Uterus (tissue), 4 donors: ENCODE data around the gene EEFSEC. TPM values are rescaled to one million over a fixed set of nuclear protein-coding genes. Genes with fewer than 3 reads are reported as not detected.

Experiments used
- DNase-seq, 2 donors: peaks; one replicate each; pipeline ENCODE4 v3.0.0-alpha.2; 2019 to 2020
- H3K27ac ChIP-seq, 2 donors: fragments of 200-600 bp; sonication (generic); 1 replicate in 1 of 2; 2 replicates in 1 of 2; pipeline ENCODE4 v1.5.1; 2016 to 2018
- H3K27me3 ChIP-seq, 2 donors: fragments of 200-600 bp; sonication (generic); one replicate each; pipeline ENCODE4 v1.5.1; 2018 to 2019; ENCODE audit warnings: control low read depth in 1 of 2
- H3K36me3 ChIP-seq, 2 donors: fragments of 200-600 bp; sonication (generic); one replicate each; pipeline ENCODE4 v1.5.1; 2019; ENCODE audit warnings: control low read depth in 1 of 2
- H3K4me1 ChIP-seq, 2 donors: fragments of 200-600 bp; sonication (generic); one replicate each; pipeline ENCODE4 v1.5.1; 2018 to 2019; ENCODE audit warnings: control low read depth in 1 of 2
- H3K4me3 ChIP-seq, 2 donors: fragments of 200-600 bp; sonication (generic); 1 replicate in 1 of 2; 2 replicates in 1 of 2; pipeline ENCODE4 v1.5.1; 2018 to 2019; ENCODE audit warnings: mild to moderate bottlenecking in 1 of 2
- H3K9me3 ChIP-seq, 2 donors: fragments of 200-600 bp; sonication (generic); one replicate each; pipeline ENCODE4 v1.5.1; 2019; ENCODE audit warnings: control low read depth in 1 of 2
- POLR2A ChIP-seq, 2 donors: fragments of 450-650 bp; IDR thresholded peaks; one replicate each; pipeline ENCODE4 v1.6.1; 2016; ENCODE audit warnings: antibody characterized with exemption in 2 of 2, mild to moderate bottlenecking in 1 of 2, moderate library complexity in 1 of 2
- intact Hi-C: fragments of 100-400 bp; cut with DNase I; formaldehyde crosslinking; loops from one replicate; pipeline ENCODE4 v1.15.1; 2023; ENCODE audit warnings: low total_unique reads
- total RNA-seq, 4 donors: library from RNA; depleted of rRNA in 3 of 4; stranded (reverse); fragments of >200 nt in 3 of 4; gene quantifications; one replicate each; pipeline versions ENCODE4 v1.1.0 to v1.2.4, GENCODE V29; 2014 to 2023
- TF ChIP-seq, protein P1 (sequence below), 4 experiments: fragments of 200-600 bp in 2 of 4; fragments of 450-650 bp in 2 of 4; sonication (generic) in 2 of 4; IDR thresholded peaks; one replicate each; pipeline ENCODE4 v1.5.1; 2016 to 2019; ENCODE audit warnings: antibody characterized with exemption in 4 of 4, mild to moderate bottlenecking in 2 of 4, moderate library complexity in 1 of 4
- donor health status: DM: yes; HTN: yes; CAD: no.

Gene EEFSEC
- total RNA-seq, 4 donors from 2014 or later = 2.9 to 20.0 (median 12.5) TPM

DNA sequence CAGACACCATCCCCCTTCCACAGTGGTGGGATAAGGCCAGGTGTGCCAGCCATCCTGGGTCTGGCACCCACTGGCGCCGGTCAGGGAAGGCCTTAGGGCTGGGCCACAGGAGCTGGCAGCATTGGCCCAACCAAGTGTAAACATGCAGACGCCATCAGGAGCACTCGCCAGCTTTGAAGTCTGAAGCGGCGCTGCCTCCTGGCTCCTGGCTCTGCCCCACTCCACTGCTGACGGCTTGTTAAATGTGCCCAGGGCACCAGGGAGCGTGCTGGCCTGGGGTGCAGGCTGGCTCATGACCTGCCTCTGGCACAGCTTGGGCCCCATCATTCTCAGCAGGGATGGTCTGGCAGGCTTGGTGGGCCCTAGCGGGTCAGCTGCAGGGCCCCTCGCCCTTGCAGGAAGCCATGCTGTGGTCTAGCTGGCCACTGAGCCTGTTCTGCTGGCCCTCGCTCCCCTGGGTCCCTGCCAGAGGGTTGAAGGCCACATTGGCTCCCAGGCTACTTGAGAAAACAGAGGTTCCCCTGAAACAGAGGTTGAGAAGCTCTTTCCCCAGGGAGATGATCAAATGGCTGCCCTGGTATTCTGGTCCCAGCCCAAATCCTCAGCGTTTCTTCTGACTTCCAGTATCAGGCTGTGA, 196.8 kb downstream of the EEFSEC start:
- Histone ChIP-seq H3K4me1 (peaks cover 0 to 5% of the 10 kb centered on the region in 2 donors), H3K4me3 (no peak overlapping the region), H3K36me3 (no peaks in the 10 kb centered on the region), H3K27me3 (no peaks in the 10 kb centered on the region), H3K9me3 (no peaks in the 10 kb centered on the region), H3K27ac (no peak overlapping the region)
- TF ChIP-seq POLR2A (IDR thresholded peaks at IDR 0.05) = no peak
- no peak for DNase-seq
- intact Hi-C loops = no loop called here

DNA sequence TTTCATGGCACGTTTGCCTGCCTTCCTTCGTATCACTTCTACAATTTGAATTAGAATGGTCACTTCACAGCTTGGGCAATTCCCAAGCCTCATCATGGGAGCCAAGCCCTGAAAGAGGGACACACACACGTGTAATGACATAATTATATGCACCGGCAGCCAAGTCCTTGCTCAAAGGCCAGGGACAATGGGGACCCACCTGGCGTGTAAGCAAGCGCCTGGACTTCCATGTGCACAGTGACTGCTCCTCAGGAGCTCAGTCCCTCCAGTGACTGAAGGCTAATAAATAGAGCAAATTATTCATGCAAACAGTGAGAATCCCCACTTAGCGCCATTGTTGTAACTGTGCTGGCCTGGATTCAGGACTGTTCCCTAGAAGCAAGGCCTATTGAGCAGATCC, 198.3 kb downstream of the EEFSEC start:
- intact Hi-C loops = no loop called here
- Histone ChIP-seq H3K27ac (no peak overlapping the region), H3K9me3 (no peaks in the 10 kb centered on the region), H3K36me3 (no peaks in the 10 kb centered on the region), H3K4me3 (no peak overlapping the region), H3K4me1 (peaks cover 0 to 7% of the 10 kb centered on the region in 2 donors), H3K27me3 (no peaks in the 10 kb centered on the region)
- TF ChIP-seq, protein P1, sequence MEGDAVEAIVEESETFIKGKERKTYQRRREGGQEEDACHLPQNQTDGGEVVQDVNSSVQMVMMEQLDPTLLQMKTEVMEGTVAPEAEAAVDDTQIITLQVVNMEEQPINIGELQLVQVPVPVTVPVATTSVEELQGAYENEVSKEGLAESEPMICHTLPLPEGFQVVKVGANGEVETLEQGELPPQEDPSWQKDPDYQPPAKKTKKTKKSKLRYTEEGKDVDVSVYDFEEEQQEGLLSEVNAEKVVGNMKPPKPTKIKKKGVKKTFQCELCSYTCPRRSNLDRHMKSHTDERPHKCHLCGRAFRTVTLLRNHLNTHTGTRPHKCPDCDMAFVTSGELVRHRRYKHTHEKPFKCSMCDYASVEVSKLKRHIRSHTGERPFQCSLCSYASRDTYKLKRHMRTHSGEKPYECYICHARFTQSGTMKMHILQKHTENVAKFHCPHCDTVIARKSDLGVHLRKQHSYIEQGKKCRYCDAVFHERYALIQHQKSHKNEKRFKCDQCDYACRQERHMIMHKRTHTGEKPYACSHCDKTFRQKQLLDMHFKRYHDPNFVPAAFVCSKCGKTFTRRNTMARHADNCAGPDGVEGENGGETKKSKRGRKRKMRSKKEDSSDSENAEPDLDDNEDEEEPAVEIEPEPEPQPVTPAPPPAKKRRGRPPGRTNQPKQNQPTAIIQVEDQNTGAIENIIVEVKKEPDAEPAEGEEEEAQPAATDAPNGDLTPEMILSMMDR (IDR thresholded peaks at IDR 0.05) = no peak
- no peak for TF ChIP-seq POLR2A (IDR thresholded peaks at IDR 0.05)
- no peak for DNase-seq

DNA sequence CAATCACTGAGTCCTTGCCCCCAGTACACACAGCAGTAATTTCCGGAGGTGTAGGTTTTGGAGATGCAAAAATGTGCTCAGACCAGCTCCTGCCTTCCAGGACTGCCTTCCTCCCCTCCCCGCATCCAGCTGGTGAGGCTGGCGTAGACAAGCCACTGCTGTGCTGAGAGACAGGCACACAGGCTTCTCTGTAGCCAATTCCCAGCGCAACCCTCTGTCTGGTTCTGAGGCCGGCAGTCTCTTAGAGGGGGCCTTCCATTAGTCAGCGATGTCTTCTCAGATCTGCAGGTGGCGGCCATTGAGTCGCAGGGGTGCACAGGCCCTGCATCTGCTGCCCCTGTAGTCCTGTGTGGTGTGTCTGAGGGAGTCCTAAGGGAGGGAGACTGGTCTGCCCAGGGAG, 199.0 kb downstream of the EEFSEC start:
- Histone ChIP-seq H3K4me3 (no peak overlapping the region), H3K36me3 (no peaks in the 10 kb centered on the region), H3K9me3 (no peaks in the 10 kb centered on the region), H3K4me1 (peaks cover 0 to 7% of the 10 kb centered on the region in 2 donors), H3K27ac (no peak overlapping the region), H3K27me3 (no peaks in the 10 kb centered on the region)
- intact Hi-C loops = no loop called here
- TF ChIP-seq, protein P1 (IDR thresholded peaks at IDR 0.05) = no peak
- DNase-seq = no peak

DNA sequence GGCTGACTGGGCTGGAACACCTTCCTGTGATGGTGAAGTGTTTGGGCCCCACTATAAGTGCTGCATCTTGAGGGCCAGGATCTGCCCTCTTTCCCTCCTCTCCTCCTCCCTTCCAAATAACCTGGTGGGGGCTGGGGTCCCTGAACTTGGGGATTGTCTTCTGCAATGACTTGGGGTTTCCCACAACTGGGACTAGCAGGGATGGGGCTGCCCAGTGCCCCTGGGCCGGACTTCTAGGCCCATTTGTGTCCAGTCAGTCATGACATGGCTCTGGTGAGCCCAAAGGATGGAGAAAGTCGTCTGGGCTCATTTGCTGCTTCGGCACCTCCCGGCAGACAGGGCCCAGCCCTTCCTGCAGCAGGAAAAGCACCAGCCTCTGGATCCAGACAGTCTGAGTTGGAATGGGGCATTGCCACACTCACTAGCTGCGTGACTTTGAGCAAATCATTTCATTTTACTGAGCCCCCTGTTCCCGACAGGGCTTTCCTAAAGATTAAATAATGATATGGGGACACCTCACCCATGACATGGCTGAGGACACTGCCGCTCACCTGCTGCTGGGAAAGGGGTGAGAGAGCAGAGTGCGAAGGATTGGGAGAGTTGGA, 200.2 kb downstream of the EEFSEC start:
- no peaks in the 10 kb centered on the region for H3K27me3 ChIP-seq
- no peaks in the 10 kb centered on the region for H3K9me3 ChIP-seq
- no peak overlapping the region for H3K4me3 ChIP-seq
- H3K36me3 ChIP-seq = no peaks in the 10 kb centered on the region
- TF ChIP-seq, protein P1 (IDR thresholded peaks at IDR 0.05) = no peak
- TF ChIP-seq POLR2A (IDR thresholded peaks at IDR 0.05) = no peak
- peaks cover 0 to 7% of the 10 kb centered on the region in 2 donors for H3K4me1 ChIP-seq
- intact Hi-C loops = no loop called here
- DNase-seq = no peak
- peak overlapping the region; percentile 47 to 49 for H3K27ac ChIP-seq

DNA sequence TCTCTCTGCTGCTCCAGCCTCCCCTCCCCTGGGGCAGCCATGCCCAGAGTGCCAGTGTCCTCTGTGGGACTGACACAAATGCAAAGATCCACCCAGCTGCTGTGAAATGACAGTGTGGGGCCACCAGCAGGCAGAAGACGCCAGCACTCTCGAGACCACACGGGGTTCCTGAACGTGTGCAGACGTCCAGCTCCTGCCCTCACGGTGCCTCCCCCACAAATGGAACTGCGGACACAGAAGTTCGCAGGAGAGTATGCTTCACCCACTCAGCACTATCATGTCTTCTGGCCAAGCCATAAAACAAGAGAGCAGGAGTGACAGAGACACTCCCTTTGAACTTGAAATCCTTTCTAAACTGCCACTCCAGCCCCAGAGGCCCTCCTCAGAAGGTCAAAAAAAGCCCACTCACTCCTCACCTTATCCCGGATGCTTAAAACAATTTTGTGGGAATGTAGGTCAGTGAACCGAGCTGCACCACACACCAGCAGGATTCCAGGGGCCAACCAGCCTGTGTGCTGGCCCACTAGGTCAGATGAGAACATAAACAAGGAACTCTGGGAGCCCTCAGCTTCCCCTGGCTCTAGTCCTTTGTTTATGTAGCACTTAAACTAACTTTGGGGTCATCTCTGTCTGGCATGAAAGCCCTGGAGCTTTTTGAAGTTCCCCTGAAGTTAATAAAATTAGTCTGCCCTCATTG, 200.9 kb downstream of the EEFSEC start:
- DNase-seq = no peak
- H3K9me3 ChIP-seq = no peaks in the 10 kb centered on the region
- H3K36me3 ChIP-seq = no peaks in the 10 kb centered on the region
- no peaks in the 10 kb centered on the region for H3K27me3 ChIP-seq
- intact Hi-C loops = no loop called here
- peaks cover 0 to 7% of the 10 kb centered on the region in 2 donors for H3K4me1 ChIP-seq
- H3K27ac ChIP-seq = peak overlapping the region; percentile 47 to 49
- TF ChIP-seq, protein P1 (IDR thresholded peaks at IDR 0.05) = no peak
- TF ChIP-seq POLR2A (IDR thresholded peaks at IDR 0.05) = no peak
- no peak overlapping the region for H3K4me3 ChIP-seq
